Body of pancreas (tissue), 4 donors: ENCODE results near the gene CDR2.

Source experiments
- CTCF ChIP-seq, 7 experiments: fragments of 450-650 bp in 4 of 7; fragments of 200-600 bp in 3 of 7; sonication (generic) in 3 of 7; IDR thresholded peaks; one replicate each; pipeline ENCODE4 v1.5.1; 2016 to 2019; ENCODE audit warnings: antibody characterized with exemption in 7 of 7
- POLR2A ChIP-seq, 3 donors: fragments of 450-650 bp; IDR thresholded peaks; one replicate each; pipeline ENCODE4 v1.6.1; 2016; ENCODE audit warnings: antibody characterized with exemption in 3 of 3, mild to moderate bottlenecking in 2 of 3

- TF ChIP-seq POLR2A (IDR thresholded peaks at IDR 0.05) (peak; percentile 85 to 96 (median 89)), CTCF (IDR thresholded peaks at IDR 0.05) (no peak)
Measured at GRCh38 chr16:22374311-22375116, at the start of gene CDR2.
